HepG2 (cell line): ENCODE data around the gene RPA1. TPM values are rescaled to one million over a fixed set of nuclear protein-coding genes. Genes with fewer than 3 reads are reported as not detected.

Experiments used
- CBFB ChIP-seq: sonication (generic); formaldehyde crosslinking; IDR thresholded peaks from 2 replicates; pipeline ENCODE4 v1.4.0; 2020; ENCODE audit warnings: missing genetic modification reagents
- E2F5 ChIP-seq: sonication (generic); formaldehyde crosslinking; conservative IDR thresholded peaks from 2 replicates; pipeline ENCODE4 v1.4.0; 2020; ENCODE audit warnings: missing genetic modification reagents
- FLYWCH1 ChIP-seq: sonication (generic); formaldehyde crosslinking; IDR thresholded peaks from 2 replicates; pipeline ENCODE4 v1.8.1; 2023; ENCODE audit warnings: mild to moderate bottlenecking, missing genetic modification reagents
- FOXA3 ChIP-seq: IDR thresholded peaks from 2 replicates; pipeline ENCODE4 v1.6.1; 2016; ENCODE audit warnings: missing genetic modification reagents, missing compliant biosample characterization
- HNF4G ChIP-seq, 2 experiments: sonication (generic) in 1 of 2; formaldehyde crosslinking in 1 of 2; IDR thresholded peaks; 2 replicates each; pipeline versions ENCODE4 v1.4.0 to v1.6.1; 2011 to 2020; ENCODE audit warnings: borderline replicate concordance in 2 of 2, low read depth in 2 of 2, mild to moderate bottlenecking in 2 of 2, low read length in 1 of 2, missing genetic modification reagents in 1 of 2, moderate library complexity in 1 of 2
- HNRNPLL ChIP-seq: fragments of 200-400 bp; formaldehyde crosslinking; IDR thresholded peaks from 2 replicates; pipeline ENCODE4 v1.6.1; 2017; ENCODE audit warnings: mild to moderate bottlenecking, low read depth, low read length; ENCODE audit not compliant: poor library complexity, severe bottlenecking
- MAX ChIP-seq: IDR thresholded peaks from 2 replicates; pipeline ENCODE4 v1.6.1; 2012; ENCODE audit warnings: inconsistent platforms
- MAZ ChIP-seq, 2 experiments: sonication (generic) in 1 of 2; formaldehyde crosslinking in 1 of 2; IDR thresholded peaks; 2 replicates each; pipeline versions ENCODE4 v1.5.0 to v1.6.1; 2012 to 2020; ENCODE audit warnings: low read depth in 2 of 2, mild to moderate bottlenecking in 2 of 2, borderline replicate concordance in 1 of 2, improper control_type of control experiment in 1 of 2, low read length in 1 of 2, missing genetic modification reagents in 1 of 2, moderate library complexity in 1 of 2
- PCBP1 ChIP-seq: fragments of 200-400 bp; formaldehyde crosslinking; IDR thresholded peaks from 2 replicates; pipeline ENCODE4 v1.6.1; 2017; ENCODE audit warnings: mild to moderate bottlenecking, low read depth, low read length, borderline replicate concordance
- RXRA ChIP-seq: sonication (generic); formaldehyde crosslinking; IDR thresholded peaks from 2 replicates; pipeline ENCODE4 v1.5.1; 2020; ENCODE audit warnings: missing genetic modification reagents
- SETDB1 ChIP-seq: sonication (generic); formaldehyde crosslinking; IDR thresholded peaks from 2 replicates; pipeline ENCODE4 v1.5.1; 2020; ENCODE audit warnings: missing genetic modification reagents, mild to moderate bottlenecking, borderline replicate concordance
- SMAD3 ChIP-seq: sonication (generic); formaldehyde crosslinking; IDR thresholded peaks from 2 replicates; pipeline ENCODE4 v1.4.0; 2020; ENCODE audit warnings: missing genetic modification reagents
- SOX13 ChIP-seq, 3 experiments: fragments of 450-650 bp in 1 of 3; sonication (generic) in 1 of 3; formaldehyde crosslinking in 1 of 3; IDR thresholded peaks in 2 of 3; conservative IDR thresholded peaks in 1 of 3; 2 replicates each; pipeline versions ENCODE4 v1.5.0 to v1.6.1; 2016 to 2020; ENCODE audit warnings: antibody characterized with exemption in 1 of 3, mild to moderate bottlenecking in 1 of 3, missing compliant biosample characterization in 1 of 3, missing genetic modification reagents in 1 of 3, moderate library complexity in 1 of 3
- TCF7 ChIP-seq: sonication (generic); IDR thresholded peaks from 2 replicates; pipeline ENCODE4 v1.6.1; 2016; ENCODE audit warnings: antibody characterized with exemption, low read depth
- ZBTB7A ChIP-seq: sonication (generic); formaldehyde crosslinking; IDR thresholded peaks from 2 replicates; pipeline ENCODE4 v1.8.0; 2022; ENCODE audit warnings: mild to moderate bottlenecking, missing genetic modification reagents
- ZBTB7B ChIP-seq: sonication (generic); formaldehyde crosslinking; IDR thresholded peaks from 2 replicates; pipeline ENCODE4 v1.4.0; 2020; ENCODE audit warnings: missing genetic modification reagents
- ZFP90 ChIP-seq: sonication (generic); formaldehyde crosslinking; IDR thresholded peaks from 2 replicates; pipeline ENCODE4 v1.8.0; 2022; ENCODE audit warnings: missing genetic modification reagents, mild to moderate bottlenecking, inconsistent platforms, borderline replicate concordance
- ZMYM2 ChIP-seq: sonication (generic); formaldehyde crosslinking; IDR thresholded peaks from 2 replicates; pipeline ENCODE4 v1.8.0; 2022; ENCODE audit warnings: mild to moderate bottlenecking, missing genetic modification reagents
- polyA plus RNA-seq, 8 experiments: library from polyadenylated mRNA; depleted of rRNA in 3 of 8; stranded (reverse) in 7 of 8; unstranded in 1 of 8; fragments of >200 nt; fragmentation: Illumina TruSeq in 4 of 8; extraction: Trizol in 4 of 8; gene quantifications; 2 replicates each; pipeline versions ENCODE4 v1.2.1 to v1.2.3, GENCODE V29; 2011 to 2016; ENCODE audit warnings: low read depth in 4 of 8, missing spikeins in 1 of 8, mixed read lengths in 1 of 8; ENCODE audit not compliant: insufficient read depth in 1 of 8
- total RNA-seq, 5 experiments: library from RNA; depleted of rRNA; stranded (reverse); fragments of >200 nt; fragmentation: Illumina TruSeq; extraction: Trizol; gene quantifications; 2 replicates each; pipeline ENCODE4 v1.2.3, GENCODE V29; 2016; ENCODE audit warnings: low read depth in 1 of 5
- TF ChIP-seq, protein P1 (sequence below): sonication (generic); formaldehyde crosslinking; IDR thresholded peaks from 2 replicates; pipeline ENCODE4 v1.5.1; 2020; ENCODE audit warnings: mild to moderate bottlenecking, missing genetic modification reagents, moderate library complexity
- TF ChIP-seq, protein P2 (sequence below): IDR thresholded peaks from 2 replicates; pipeline ENCODE4 v1.6.1; 2016; ENCODE audit warnings: missing compliant biosample characterization, missing genetic modification reagents, borderline replicate concordance

RPA1 gene
- total and polyA plus RNA-seq, 2 of the 13 experiments (the other 11 are each of a cell fraction or from before 2014, with no cell fraction given): 13.9 to 37.6 TPM

DNA sequence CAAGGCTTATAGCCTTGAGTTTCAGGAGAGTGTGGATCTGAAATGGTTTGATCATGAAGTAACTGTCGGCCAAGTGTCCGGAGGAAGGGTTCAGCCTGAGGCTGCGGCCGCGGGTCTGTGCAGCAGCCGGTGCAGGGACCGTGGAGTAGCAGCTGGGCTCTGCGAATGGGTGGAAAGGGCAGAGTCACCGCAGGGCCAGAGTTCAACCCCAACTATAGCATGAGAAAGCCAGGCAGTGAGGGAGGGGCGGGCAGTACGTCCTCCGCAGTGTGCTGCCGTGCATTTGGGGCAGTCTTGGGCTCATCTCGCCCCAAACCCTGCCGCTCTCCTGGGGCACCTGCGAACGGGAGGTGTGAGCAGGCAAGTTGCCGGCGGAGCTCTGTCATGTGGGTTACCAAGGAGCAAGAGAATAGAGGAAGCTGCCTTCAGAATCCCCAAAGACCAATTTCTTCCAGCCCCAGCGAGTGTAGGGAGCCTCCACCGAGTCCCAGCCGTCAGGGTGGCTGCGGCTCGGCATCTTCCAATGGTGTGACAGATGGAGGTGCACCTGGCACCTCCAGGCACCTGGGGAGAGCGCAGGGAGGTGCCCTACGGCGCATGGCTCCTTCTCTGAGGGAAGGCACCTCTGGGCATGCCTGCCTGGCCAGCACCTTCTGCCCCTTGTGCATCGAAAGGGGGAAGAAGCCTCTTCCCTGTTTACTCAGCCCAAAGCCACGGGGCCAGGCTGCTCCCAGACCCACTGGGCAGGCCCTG is 87.3 kb downstream of the RPA1 start (continued):
- TF ChIP-seq, protein P1, sequence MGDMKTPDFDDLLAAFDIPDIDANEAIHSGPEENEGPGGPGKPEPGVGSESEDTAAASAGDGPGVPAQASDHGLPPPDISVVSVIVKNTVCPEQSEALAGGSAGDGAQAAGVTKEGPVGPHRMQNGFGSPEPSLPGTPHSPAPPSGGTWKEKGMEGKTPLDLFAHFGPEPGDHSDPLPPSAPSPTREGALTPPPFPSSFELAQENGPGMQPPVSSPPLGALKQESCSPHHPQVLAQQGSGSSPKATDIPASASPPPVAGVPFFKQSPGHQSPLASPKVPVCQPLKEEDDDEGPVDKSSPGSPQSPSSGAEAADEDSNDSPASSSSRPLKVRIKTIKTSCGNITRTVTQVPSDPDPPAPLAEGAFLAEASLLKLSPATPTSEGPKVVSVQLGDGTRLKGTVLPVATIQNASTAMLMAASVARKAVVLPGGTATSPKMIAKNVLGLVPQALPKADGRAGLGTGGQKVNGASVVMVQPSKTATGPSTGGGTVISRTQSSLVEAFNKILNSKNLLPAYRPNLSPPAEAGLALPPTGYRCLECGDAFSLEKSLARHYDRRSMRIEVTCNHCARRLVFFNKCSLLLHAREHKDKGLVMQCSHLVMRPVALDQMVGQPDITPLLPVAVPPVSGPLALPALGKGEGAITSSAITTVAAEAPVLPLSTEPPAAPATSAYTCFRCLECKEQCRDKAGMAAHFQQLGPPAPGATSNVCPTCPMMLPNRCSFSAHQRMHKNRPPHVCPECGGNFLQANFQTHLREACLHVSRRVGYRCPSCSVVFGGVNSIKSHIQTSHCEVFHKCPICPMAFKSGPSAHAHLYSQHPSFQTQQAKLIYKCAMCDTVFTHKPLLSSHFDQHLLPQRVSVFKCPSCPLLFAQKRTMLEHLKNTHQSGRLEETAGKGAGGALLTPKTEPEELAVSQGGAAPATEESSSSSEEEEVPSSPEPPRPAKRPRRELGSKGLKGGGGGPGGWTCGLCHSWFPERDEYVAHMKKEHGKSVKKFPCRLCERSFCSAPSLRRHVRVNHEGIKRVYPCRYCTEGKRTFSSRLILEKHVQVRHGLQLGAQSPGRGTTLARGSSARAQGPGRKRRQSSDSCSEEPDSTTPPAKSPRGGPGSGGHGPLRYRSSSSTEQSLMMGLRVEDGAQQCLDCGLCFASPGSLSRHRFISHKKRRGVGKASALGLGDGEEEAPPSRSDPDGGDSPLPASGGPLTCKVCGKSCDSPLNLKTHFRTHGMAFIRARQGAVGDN (CRISPR knock-in tag): peak; percentile 50
- TF ChIP-seq RXRA (CRISPR knock-in tag) (0 out of 2 replicates have a peak, but pooled peaks have one; percentile 25), ZMYM2 (CRISPR knock-in tag) (0 out of 2 replicates have a peak, but pooled peaks have one; percentile 18), TCF7 (no peak), SMAD3 (no peak), ZBTB7B (0 out of 2 replicates have a peak, but pooled peaks have one; percentile 57), SOX13 (IDR thresholded peaks at IDR 0.05) (no peak), SOX13 (CRISPR knock-in tag; conservative IDR thresholded peaks at IDR 0.05 in 1 of 2, IDR thresholded peaks at IDR 0.05 in 1 of 2) (0 out of 4 replicates have a peak, but pooled peaks of 1 of the 2 experiments have one; percentile 9), HNRNPLL (peak; percentile 87), SETDB1 (CRISPR knock-in tag) (no peak), MAX (peak; percentile 21; the same call in 1 of the 2 replicates), FLYWCH1 (CRISPR knock-in tag) (no peak), FOXA3 (no peak), E2F5 (CRISPR knock-in tag) (no peak), HNF4G (IDR thresholded peaks at IDR 0.05; ENCODE audit: borderline replicate concordance, low read depth, low read length) (peak; percentile 44; the same call in 1 of the 2 replicates), HNF4G (CRISPR knock-in tag; IDR thresholded peaks at IDR 0.05; ENCODE audit: borderline replicate concordance, low read depth) (no peak), PCBP1 (no peak), MAZ (IDR thresholded peaks at IDR 0.05; ENCODE audit: borderline replicate concordance, low read depth, low read length) (no peak), MAZ (CRISPR knock-in tag; IDR thresholded peaks at IDR 0.05; ENCODE audit: low read depth) (0 out of 2 replicates have a peak, but pooled peaks have one; percentile 42), CBFB (CRISPR knock-in tag) (peak; percentile 33; the same call in 1 of the 2 replicates), ZBTB7A (CRISPR knock-in tag) (0 out of 2 replicates have a peak, but pooled peaks have one; percentile 49), ZFP90 (CRISPR knock-in tag) (no peak)
- TF ChIP-seq, protein P2, sequence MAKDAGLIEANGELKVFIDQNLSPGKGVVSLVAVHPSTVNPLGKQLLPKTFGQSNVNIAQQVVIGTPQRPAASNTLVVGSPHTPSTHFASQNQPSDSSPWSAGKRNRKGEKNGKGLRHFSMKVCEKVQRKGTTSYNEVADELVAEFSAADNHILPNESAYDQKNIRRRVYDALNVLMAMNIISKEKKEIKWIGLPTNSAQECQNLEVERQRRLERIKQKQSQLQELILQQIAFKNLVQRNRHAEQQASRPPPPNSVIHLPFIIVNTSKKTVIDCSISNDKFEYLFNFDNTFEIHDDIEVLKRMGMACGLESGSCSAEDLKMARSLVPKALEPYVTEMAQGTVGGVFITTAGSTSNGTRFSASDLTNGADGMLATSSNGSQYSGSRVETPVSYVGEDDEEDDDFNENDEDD: no peak
